Natural killer cell (primary cell): ENCODE measurements around the gene SERGEF. TPM values are rescaled to one million over a fixed set of nuclear protein-coding genes. Genes with fewer than 3 reads are reported as not detected.

Source experiments
- ATAC-seq, 3 donors: fragments of 150-1000 bp in 2 of 3; fragments of 200-7000 bp in 1 of 3; cut with Tn5 transposase; 1 replicate in 1 of 3; 2 replicates in 2 of 3; pipeline ENCODE4 v1.10.0; 2021; ENCODE audit warnings: mild to moderate bottlenecking in 2 of 3, moderate library complexity in 2 of 3
- DNase-seq, 2 donors: peaks; one replicate each; pipeline versions ENCODE4 v3.0.0 to v3.0.0-alpha.2; 2013 to 2021; ENCODE audit warnings: mixed read lengths in 1 of 2
- H3K27ac ChIP-seq: one replicate; pipeline ENCODE4 v1.5.1; 2013; ENCODE audit warnings: mild to moderate bottlenecking, low read length
- H3K27me3 ChIP-seq: one replicate; pipeline ENCODE4 v1.6.1; 2013; ENCODE audit warnings: low read length; ENCODE audit not compliant: control insufficient read depth, insufficient read depth
- H3K36me3 ChIP-seq: one replicate; pipeline ENCODE4 v1.6.1; 2013; ENCODE audit warnings: low read length; ENCODE audit not compliant: control insufficient read depth, insufficient read depth
- H3K4me1 ChIP-seq: one replicate; pipeline ENCODE4 v1.6.1; 2013; ENCODE audit warnings: low read length; ENCODE audit not compliant: control insufficient read depth, insufficient read depth
- H3K4me3 ChIP-seq: one replicate; pipeline ENCODE4 v1.5.1; 2013; ENCODE audit warnings: low read length
- H3K9me3 ChIP-seq: one replicate; pipeline ENCODE4 v1.6.1; 2013; ENCODE audit warnings: low read length; ENCODE audit not compliant: control insufficient read depth, insufficient read depth
- H3K27ac Mint-ChIP-seq, 2 donors: one replicate each; pipeline ENCODE4 v1.8.0; 2022; ENCODE audit warnings: mild to moderate bottlenecking in 2 of 2, mixed read lengths in 2 of 2, moderate library complexity in 1 of 2
- H3K27me3 Mint-ChIP-seq, 2 donors: one replicate each; pipeline ENCODE4 v1.8.0; 2022; ENCODE audit warnings: low read depth in 2 of 2, mixed read lengths in 2 of 2
- H3K36me3 Mint-ChIP-seq: one replicate; pipeline ENCODE4 v1.8.0; 2022; ENCODE audit warnings: mixed read lengths
- H3K4me1 Mint-ChIP-seq, 2 donors: one replicate each; pipeline ENCODE4 v1.8.0; 2022; ENCODE audit warnings: mixed read lengths in 2 of 2
- H3K4me3 Mint-ChIP-seq: one replicate; pipeline ENCODE4 v1.8.0; 2022; ENCODE audit warnings: mild to moderate bottlenecking, moderate library complexity, mixed read lengths
- H3K9me3 Mint-ChIP-seq, 2 donors: one replicate each; pipeline ENCODE4 v1.8.0; 2022; ENCODE audit warnings: mixed read lengths in 2 of 2
- CTCF ChIP-seq: fragments of 200-600 bp; IDR thresholded peaks from one replicate; pipeline ENCODE4 v1.8.0; 2022; ENCODE audit warnings: antibody characterized with exemption
- WGBS: methylation state at CpG from one replicate; pipeline ENCODE4 v1.1.7; 2013; ENCODE audit warnings: missing lambda C conversion rate; ENCODE audit not compliant: insufficient coverage; 5-methylcytosine and 5-hydroxymethylcytosine counted together
- intact Hi-C: fragments of 100-400 bp; cut with micrococcal nuclease; formaldehyde crosslinking; loops from one replicate; pipeline ENCODE4 v1.14.2; 2022
- total RNA-seq, 4 donors: library from RNA; stranded (reverse); fragments of 120-200 nt in 1 of 4; gene quantifications; one replicate each; pipeline versions ENCODE4 v1.2.3 to v1.2.4, GENCODE V29; 2013 to 2022

SERGEF gene
- total RNA-seq, 3 donors from 2014 or later (not counting 1 experiment from before 2014, with no cell fraction given) = 67.5 to 78.6 (median 69.4) TPM

DNA sequence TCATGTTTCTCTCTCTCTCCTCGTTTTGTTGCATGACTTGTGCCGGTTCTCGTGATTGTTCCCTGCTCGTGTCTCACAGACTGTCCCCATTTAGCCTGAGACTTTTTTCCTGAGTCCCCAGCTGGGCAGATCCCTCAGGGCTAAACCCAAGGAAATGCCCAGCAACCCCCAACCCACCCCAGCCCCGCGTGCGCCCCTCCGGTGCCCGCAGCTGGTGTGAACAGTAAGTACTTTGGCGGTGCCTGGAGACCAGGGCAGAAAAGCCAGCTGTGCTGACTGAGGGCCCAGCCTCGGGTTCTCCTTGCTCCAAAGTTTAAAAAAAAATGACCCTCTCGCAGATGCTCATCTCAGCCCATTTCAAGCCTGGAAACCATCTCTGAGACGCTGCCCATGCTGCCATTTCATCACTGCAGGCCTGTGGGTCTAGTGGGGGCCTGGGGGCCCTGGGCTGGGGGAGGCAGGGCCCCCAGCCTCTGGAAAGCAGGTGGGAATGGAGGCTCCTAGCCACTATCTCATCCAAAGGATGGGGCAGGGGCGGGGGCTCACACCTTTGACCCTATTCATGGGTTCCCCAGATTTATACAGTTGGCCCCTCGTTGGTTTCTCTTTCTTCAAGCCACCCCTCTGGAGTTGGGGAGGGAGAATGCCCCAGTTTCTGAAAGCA, 236.5 kb downstream of the SERGEF start:
- Mint-ChIP-seq H3K27ac (no peak overlapping the region), H3K4me1 (no peaks in the 10 kb centered on the region), H3K4me3 (no peak overlapping the region), H3K27me3 (no peaks in the 10 kb centered on the region), H3K36me3 (no peaks in the 10 kb centered on the region), H3K9me3 (no peaks in the 10 kb centered on the region)
- intact Hi-C loops = no loop called here
- Histone ChIP-seq H3K4me3 (no peak overlapping the region), H3K27me3 (no peaks in the 10 kb centered on the region), H3K4me1 (no peaks in the 10 kb centered on the region), H3K9me3 (no peaks in the 10 kb centered on the region), H3K36me3 (no peaks in the 10 kb centered on the region), H3K27ac (no peak overlapping the region)
- no peak for DNase-seq
- TF ChIP-seq CTCF = no peak
- 80% methylated on average over 14 of the region's 15 CpGs for WGBS
- no peak for ATAC-seq

DNA sequence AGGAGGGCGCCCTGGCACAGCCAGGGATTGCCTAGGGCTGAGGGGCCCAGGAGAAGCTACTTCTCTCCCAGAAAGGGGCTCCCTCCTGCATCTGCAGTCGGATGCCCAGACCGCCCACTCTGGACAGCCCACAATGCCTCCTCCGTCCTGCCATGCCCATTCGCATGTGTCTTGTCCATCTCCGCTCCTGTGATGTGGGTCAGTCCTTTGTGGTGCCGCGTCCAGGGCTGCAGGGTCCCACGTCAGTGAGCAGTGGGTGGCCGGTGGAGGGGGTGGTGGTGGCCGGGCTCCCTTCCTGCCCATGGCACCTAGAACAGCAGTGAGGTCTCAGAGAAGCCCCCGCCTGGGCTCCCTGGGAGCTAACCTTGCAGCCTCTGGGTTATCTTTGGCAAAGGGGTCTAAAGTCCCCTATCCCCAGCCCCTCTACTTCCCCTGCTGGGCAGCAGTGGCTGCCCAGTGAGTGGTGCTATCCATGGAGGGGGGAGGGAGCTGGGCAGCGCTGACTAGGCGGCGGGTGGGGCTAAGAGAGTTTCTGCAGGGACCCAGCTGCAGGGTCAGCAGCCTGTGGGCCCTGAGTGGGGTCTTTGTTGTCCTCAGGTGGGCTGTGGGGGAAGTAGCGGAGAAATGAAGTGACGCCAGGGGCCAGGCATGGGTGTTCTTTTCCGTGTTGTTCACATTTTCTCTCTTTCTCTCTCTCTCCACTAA, 237.2 kb downstream of the SERGEF start:
- TF ChIP-seq CTCF = no peak
- no peak for DNase-seq
- no peaks in the 10 kb centered on the region for H3K27me3 Mint-ChIP-seq
- H3K4me1 ChIP-seq = no peaks in the 10 kb centered on the region
- H3K27ac Mint-ChIP-seq = no peak overlapping the region
- no peaks in the 10 kb centered on the region for H3K9me3 ChIP-seq
- H3K4me3 ChIP-seq = no peak overlapping the region
- no peaks in the 10 kb centered on the region for H3K36me3 Mint-ChIP-seq
- no peaks in the 10 kb centered on the region for H3K27me3 ChIP-seq
- no peak overlapping the region for H3K27ac ChIP-seq
- 90% methylated on average over 18 of the region's 18 CpGs for WGBS
- no peak overlapping the region for H3K4me3 Mint-ChIP-seq
- no peaks in the 10 kb centered on the region for H3K9me3 Mint-ChIP-seq
- H3K36me3 ChIP-seq = no peaks in the 10 kb centered on the region
- intact Hi-C loops = no loop called here
- no peaks in the 10 kb centered on the region for H3K4me1 Mint-ChIP-seq
- ATAC-seq = no peak

- H3K27ac ChIP-seq = no peak overlapping the region
- Mint-ChIP-seq H3K9me3 (no peaks in the 10 kb centered on the region), H3K27me3 (no peaks in the 10 kb centered on the region), H3K4me3 (no peak overlapping the region), H3K36me3 (no peaks in the 10 kb centered on the region), H3K27ac (no peak overlapping the region), H3K4me1 (no peaks in the 10 kb centered on the region)
- H3K4me3 ChIP-seq = no peak overlapping the region
- no peaks in the 10 kb centered on the region for H3K36me3 ChIP-seq
- ATAC-seq (no peak), DNase-seq (no peak)
- no peak for TF ChIP-seq CTCF
- no peaks in the 10 kb centered on the region for H3K27me3 ChIP-seq
- intact Hi-C loops = no loop called here
- H3K4me1 ChIP-seq = no peaks in the 10 kb centered on the region
- no peaks in the 10 kb centered on the region for H3K9me3 ChIP-seq
- WGBS = 94% methylated on average over 3 of the region's 3 CpGs
Observed at GRCh38 chr11:17775035-17775348, 237.9 kb downstream of the SERGEF start.
